Activated CD4-positive, alpha-beta memory T cell treated with anti-CD3 and anti-CD28 coated beads for 36 hours (primary cell): Measurements from ENCODE around the gene TMEM198. TPM values are rescaled to one million over a fixed set of nuclear protein-coding genes. Genes with fewer than 3 reads are reported as not detected.

ENCODE experiments used
- CTCF ChIA-PET: fragments of 350-600 bp; sonication (Branson Sonifier 250); formaldehyde crosslinking; loops from one replicate; lab custom pipeline; 2021; ENCODE audit warnings: antibody characterized with exemption, inconsistent platforms; lab: Charles Lee
- POLR2A ChIA-PET: fragments of 350-600 bp; sonication (Branson Sonifier 250); formaldehyde crosslinking; loops from one replicate; lab custom pipeline; 2021; ENCODE audit warnings: antibody characterized with exemption; lab: Charles Lee
- DNase-seq: peaks from one replicate; pipeline ENCODE4 v3.0.0-alpha.2; 2020
- H3K27ac Mint-ChIP-seq: one replicate; pipeline ENCODE4 v1.8.0; 2021; ENCODE audit warnings: mixed read lengths
- H3K27me3 Mint-ChIP-seq: one replicate; pipeline ENCODE4 v1.8.0; 2021; ENCODE audit warnings: mixed read lengths
- H3K36me3 Mint-ChIP-seq: one replicate; pipeline ENCODE4 v1.8.0; 2021; ENCODE audit warnings: mixed read lengths
- H3K4me1 Mint-ChIP-seq: one replicate; pipeline ENCODE4 v1.8.0; 2021; ENCODE audit warnings: low read depth, mixed read lengths
- H3K4me3 Mint-ChIP-seq: one replicate; pipeline ENCODE4 v1.8.0; 2021; ENCODE audit warnings: mild to moderate bottlenecking, mixed read lengths
- H3K9me3 Mint-ChIP-seq: one replicate; pipeline ENCODE4 v1.8.0; 2021; ENCODE audit warnings: mixed read lengths
- intact Hi-C: fragments of 100-400 bp; cut with micrococcal nuclease; formaldehyde crosslinking; loops from one replicate; pipeline ENCODE4 v1.15.1; 2023
- total RNA-seq, 2 experiments: library from RNA; stranded (reverse); gene quantifications; one replicate each; pipeline ENCODE4 v1.2.3, GENCODE V29; 2021

Gene TMEM198
- total RNA-seq, 2 experiments from 2014 or later = 2.6 to 4.4 TPM

DNA sequence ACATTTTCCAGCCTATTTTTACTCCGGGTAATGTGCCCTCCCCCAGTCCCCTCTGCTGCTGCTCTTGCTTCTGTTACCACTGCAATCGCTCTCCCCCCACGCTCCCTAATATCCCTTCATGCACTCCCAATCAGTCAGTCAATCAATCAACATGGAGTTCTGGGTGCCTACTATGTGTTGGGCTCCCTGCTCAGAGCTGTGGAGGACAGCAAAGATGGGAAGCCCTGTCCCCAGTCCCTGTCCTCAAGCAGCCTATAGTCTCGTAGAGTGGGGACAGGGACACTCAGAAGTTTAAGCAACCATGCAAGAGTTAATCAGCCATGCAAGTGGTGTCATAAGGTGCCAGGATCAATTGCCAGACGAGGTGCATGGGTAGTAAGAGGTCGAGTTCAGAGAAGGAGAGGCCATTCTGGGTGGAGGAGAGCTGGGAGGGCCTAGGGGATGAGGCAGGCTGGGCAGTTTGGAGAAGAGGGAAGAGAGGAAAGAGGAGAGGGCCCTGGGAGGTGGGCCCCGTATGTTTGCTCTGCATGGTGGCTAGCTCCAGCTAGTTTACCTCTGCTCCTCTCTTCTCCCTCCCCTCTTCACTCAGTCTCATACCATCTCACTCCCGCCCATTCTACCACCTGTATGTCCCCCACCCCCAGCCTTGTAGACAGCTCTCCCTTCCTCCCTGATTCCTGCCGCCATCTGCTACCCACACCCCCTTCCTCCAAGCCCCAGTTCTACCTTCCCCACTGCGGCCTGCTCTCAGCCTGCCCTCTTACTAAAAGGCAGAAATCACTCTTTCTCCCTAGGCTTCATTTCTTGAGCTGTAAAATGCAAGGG, 25.7 kb upstream of the TMEM198 start:
- POLR2A ChIA-PET = no interaction called here
- no peaks in the 10 kb centered on the region for H3K36me3 Mint-ChIP-seq
- H3K4me1 Mint-ChIP-seq = peaks cover 18% of the 10 kb centered on the region
- no peak overlapping the region for H3K27ac Mint-ChIP-seq
- no peak for DNase-seq
- H3K9me3 Mint-ChIP-seq = no peaks in the 10 kb centered on the region
- no peak overlapping the region for H3K4me3 Mint-ChIP-seq
- intact Hi-C loops = no loop called here
- CTCF ChIA-PET = interaction anchor here (1.3 to 14.4 kb wide), 3 partner anchors 8 to 22 kb away, joined by 4 to 277 read pairs (median 76); partner anchors contain the start of gene GMPPA
- H3K27me3 Mint-ChIP-seq = peaks cover 71% of the 10 kb centered on the region

GRCh38 chr2:219519526-219519916, 24.3 kb upstream of the TMEM198 start:
- Mint-ChIP-seq H3K27ac (no peak overlapping the region), H3K4me1 (peaks cover 10% of the 10 kb centered on the region), H3K9me3 (no peaks in the 10 kb centered on the region), H3K27me3 (peaks cover 72% of the 10 kb centered on the region), H3K36me3 (no peaks in the 10 kb centered on the region), H3K4me3 (no peak overlapping the region)
- ChIA-PET POLR2A (no interaction called here), CTCF (interaction anchor here (1.3 to 14.4 kb wide), 5 partner anchors 10 to 117 kb away, joined by 3 to 277 read pairs (median 13); partner anchors contain the start of gene GMPPA)
- intact Hi-C loops = no loop called here
- no peak for DNase-seq

DNA sequence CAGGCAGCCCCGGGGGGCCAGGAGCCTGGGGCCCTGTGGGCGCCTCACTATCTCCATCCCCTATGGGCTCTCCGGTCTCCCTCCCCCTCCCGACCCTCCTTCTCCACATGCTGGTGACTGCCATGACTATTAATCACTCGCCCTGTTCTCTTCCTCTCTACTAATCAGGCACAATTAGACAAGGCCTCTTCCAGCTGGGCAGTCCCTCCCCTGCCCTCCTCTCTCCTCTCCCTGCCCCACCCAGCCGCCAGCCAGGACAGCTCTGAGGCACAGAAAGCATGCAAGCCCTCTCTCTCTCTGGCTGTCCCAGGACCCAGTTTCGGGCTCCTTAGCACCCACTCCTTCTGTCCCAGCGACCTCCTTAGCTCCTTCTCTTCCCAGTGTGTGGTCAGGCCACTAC, 23.7 kb upstream of the TMEM198 start:
- ChIA-PET POLR2A (no interaction called here), CTCF (interaction anchor here (0.5 to 14.4 kb wide), 6 partner anchors 9 to 118 kb away, joined by 3 to 277 read pairs (median 8); partner anchors contain the start of gene GMPPA)
- Mint-ChIP-seq H3K27me3 (peaks cover 74% of the 10 kb centered on the region), H3K4me1 (peaks cover 10% of the 10 kb centered on the region), H3K27ac (no peak overlapping the region), H3K4me3 (no peak overlapping the region), H3K9me3 (no peaks in the 10 kb centered on the region), H3K36me3 (no peaks in the 10 kb centered on the region)
- intact Hi-C loops = no loop called here
- DNase-seq = no peak

- H3K27ac Mint-ChIP-seq = no peak overlapping the region
- peaks cover 10% of the 10 kb centered on the region for H3K4me1 Mint-ChIP-seq
- ChIA-PET POLR2A (interaction anchor here (1.2 kb wide), 1 partner anchor 25 kb away, joined by 4 read pairs; no protein-coding TSS in a partner anchor), CTCF (interaction anchor here (0.5 to 14.4 kb wide), 6 partner anchors 8 to 119 kb away, joined by 3 to 277 read pairs (median 10); partner anchors contain the start of gene GMPPA)
- DNase-seq = no peak
- peaks cover 73% of the 10 kb centered on the region for H3K27me3 Mint-ChIP-seq
- H3K9me3 Mint-ChIP-seq = no peaks in the 10 kb centered on the region
- no peak overlapping the region for H3K4me3 Mint-ChIP-seq
- intact Hi-C loops = no loop called here
- no peaks in the 10 kb centered on the region for H3K36me3 Mint-ChIP-seq
Observed at GRCh38 chr2:219521066-219521880, 22.6 kb upstream of the TMEM198 start.

- intact Hi-C loops = no loop called here
- ChIA-PET CTCF (interaction anchor here (0.5 to 14.4 kb wide), 3 partner anchors 7 to 26 kb away, joined by 7 to 277 read pairs (median 76); partner anchors contain the start of gene GMPPA), POLR2A (interaction anchor here (1.2 kb wide), 1 partner anchor 26 kb away, joined by 4 read pairs; no protein-coding TSS in a partner anchor)
- no peak for DNase-seq
- Mint-ChIP-seq H3K36me3 (no peaks in the 10 kb centered on the region), H3K27ac (no peak overlapping the region), H3K4me3 (no peak overlapping the region), H3K9me3 (no peaks in the 10 kb centered on the region), H3K4me1 (peaks cover 10% of the 10 kb centered on the region), H3K27me3 (peaks cover 74% of the 10 kb centered on the region)
Observed at GRCh38 chr2:219522111-219523030, 21.5 kb upstream of the TMEM198 start.

- Mint-ChIP-seq H3K4me3 (no peak overlapping the region), H3K27ac (no peak overlapping the region), H3K4me1 (peaks cover 10% of the 10 kb centered on the region)
Observed at GRCh38 chr2:219523031-219523671, 20.7 kb upstream of the TMEM198 start.

GRCh38 chr2:219524817-219525216, 19.0 kb upstream of the TMEM198 start:
- intact Hi-C loops = no loop called here
- POLR2A ChIA-PET = no interaction called here
- Mint-ChIP-seq H3K4me1 (peaks cover 10% of the 10 kb centered on the region), H3K27ac (no peak overlapping the region), H3K9me3 (no peaks in the 10 kb centered on the region), H3K36me3 (no peaks in the 10 kb centered on the region), H3K4me3 (no peak overlapping the region), H3K27me3 (peaks cover 77% of the 10 kb centered on the region)
- CTCF ChIA-PET = interaction anchor here (0.6 to 14.4 kb wide), 2 partner anchors 17 to 29 kb away, joined by 3 to 277 read pairs; partner anchors contain the start of gene GMPPA
- no peak for DNase-seq

More at GRCh38 chr2:219523031-219523671, 20.7 kb upstream of the TMEM198 start:
- no peaks in the 10 kb centered on the region for H3K9me3 Mint-ChIP-seq
- no peak for DNase-seq
- H3K27me3 Mint-ChIP-seq = peaks cover 73% of the 10 kb centered on the region
- no peaks in the 10 kb centered on the region for H3K36me3 Mint-ChIP-seq
- intact Hi-C loops = no loop called here
- POLR2A ChIA-PET = no interaction called here
- CTCF ChIA-PET = interaction anchor here (14.4 kb wide), 1 partner anchor 27 kb away, joined by 277 read pairs; the partner anchor contains the start of gene GMPPA

GRCh38 chr2:219525533-219526232, 18.1 kb upstream of the TMEM198 start:
- Mint-ChIP-seq H3K4me3 (no peak overlapping the region), H3K9me3 (no peaks in the 10 kb centered on the region), H3K27ac (no peak overlapping the region), H3K27me3 (peaks cover 79% of the 10 kb centered on the region), H3K36me3 (no peaks in the 10 kb centered on the region), H3K4me1 (peaks cover 10% of the 10 kb centered on the region)
- intact Hi-C loops = no loop called here
- ChIA-PET CTCF (interaction anchor here (0.8 to 14.4 kb wide), 6 partner anchors 17 to 122 kb away, joined by 3 to 277 read pairs (median 36); partner anchors contain the start of gene GMPPA), POLR2A (no interaction called here)
- no peak for DNase-seq

DNA sequence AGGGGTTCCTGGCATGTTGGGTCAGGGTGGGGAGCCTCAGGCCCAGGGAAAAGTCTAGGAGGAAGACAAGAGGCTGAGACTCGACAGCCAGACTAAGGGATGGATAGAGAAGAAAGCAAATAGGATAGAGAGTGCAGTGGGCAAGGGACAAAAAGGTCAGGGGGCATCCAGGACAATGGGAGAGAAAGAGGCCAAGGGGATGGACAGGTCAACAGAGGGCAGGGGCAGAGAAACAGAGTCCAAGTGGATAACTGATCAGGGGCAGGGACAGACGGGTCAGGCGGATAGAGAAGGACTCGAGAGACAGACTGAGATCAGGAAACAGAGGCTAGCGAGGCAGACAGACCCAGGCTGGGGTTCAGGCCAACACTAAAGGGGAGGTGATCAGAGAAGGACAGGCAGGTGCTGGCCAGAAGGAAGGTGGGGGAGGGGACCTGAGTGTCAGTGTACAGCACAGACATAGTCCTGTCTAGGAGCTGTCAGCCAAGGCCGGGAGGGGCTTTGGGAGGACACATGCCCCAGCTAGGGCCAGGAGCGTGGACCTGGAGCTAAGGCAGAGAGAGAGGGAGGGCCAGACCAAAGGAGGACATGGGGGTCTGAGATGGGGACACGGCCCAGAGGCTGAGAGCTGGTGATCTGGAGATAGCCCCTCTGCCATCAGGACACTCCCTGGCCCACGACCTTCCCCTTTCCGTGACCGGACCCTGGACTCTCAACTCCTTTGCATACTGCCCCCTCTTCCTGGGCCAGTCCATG, 17.3 kb upstream of the TMEM198 start:
- no peak overlapping the region for H3K4me3 Mint-ChIP-seq
- H3K36me3 Mint-ChIP-seq = no peaks in the 10 kb centered on the region
- no peaks in the 10 kb centered on the region for H3K9me3 Mint-ChIP-seq
- H3K27ac Mint-ChIP-seq = no peak overlapping the region
- intact Hi-C loops = no loop called here
- ChIA-PET POLR2A (no interaction called here), CTCF (interaction anchor here (0.8 to 14.4 kb wide), 7 partner anchors 18 to 123 kb away, joined by 3 to 277 read pairs (median 69); partner anchors contain the start of gene GMPPA)
- no peak for DNase-seq
- peaks cover 10% of the 10 kb centered on the region for H3K4me1 Mint-ChIP-seq
- peaks cover 78% of the 10 kb centered on the region for H3K27me3 Mint-ChIP-seq

DNA sequence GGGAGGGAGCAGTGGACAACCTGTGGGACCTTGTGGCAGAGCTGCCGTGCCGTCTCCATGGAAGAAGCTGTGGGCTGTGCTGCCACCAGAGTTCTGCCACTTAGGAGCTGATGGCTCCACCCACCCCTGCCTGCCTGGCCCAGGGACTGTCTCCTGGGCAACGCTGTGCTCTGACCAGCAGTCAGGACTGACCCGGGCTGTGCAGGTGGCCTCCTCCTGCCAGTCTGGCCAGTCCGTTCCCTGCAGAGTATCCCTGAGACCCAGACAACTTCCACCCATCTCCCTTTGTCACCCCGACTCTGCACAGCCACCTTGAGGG, 16.8 kb upstream of the TMEM198 start:
- no peaks in the 10 kb centered on the region for H3K36me3 Mint-ChIP-seq
- DNase-seq = no peak
- H3K4me3 Mint-ChIP-seq = no peak overlapping the region
- POLR2A ChIA-PET = no interaction called here
- intact Hi-C loops = no loop called here
- CTCF ChIA-PET = interaction anchor here (4.3 to 14.4 kb wide), 5 partner anchors 11 to 124 kb away, joined by 69 to 277 read pairs (median 95); partner anchors contain the start of genes ASIC4 and GMPPA
- no peaks in the 10 kb centered on the region for H3K9me3 Mint-ChIP-seq
- peaks cover 75% of the 10 kb centered on the region for H3K27me3 Mint-ChIP-seq
- H3K4me1 Mint-ChIP-seq = peaks cover 5% of the 10 kb centered on the region
- no peak overlapping the region for H3K27ac Mint-ChIP-seq
